M059J (cell line): ENCODE data around the gene PIK3C2B. TPM values are rescaled to one million over a fixed set of nuclear protein-coding genes. Genes with fewer than 3 reads are reported as not detected.
A peak's percentile ranks its signal among the peaks of the same experiment; 100 is the strongest.
"Not testable (repeated sequence)": the region's sequence is repeated elsewhere in the genome, so short reads cannot be mapped to it uniquely, and the experiment has no call there.

ENCODE experiments used
- DNase-seq: peaks from one replicate; pipeline ENCODE4 v3.0.0-alpha.2; 2012; ENCODE audit warnings: low read depth
- total RNA-seq: library from RNA; depleted of rRNA; stranded (reverse); fragments of >200 nt; shearing (Covaris generic); gene quantifications from 2 replicates; pipeline ENCODE4 v1.2.3, GENCODE V29; 2014; rRNA removed

The PIK3C2B gene
- 3.0 and 4.0 TPM in 2 replicates for total RNA-seq

- peak; percentile 85 for DNase-seq
These were observed at the start of gene PIK3C2B for GRCh38 chr1:204494281-204495077. TSS of gene PIK3C2B (minus strand) at chr1:204494805. CDS start at chr1:204469802, 25,003 bp downstream.

GRCh38 chr1:204544321-204544720, 49.7 kb upstream of the PIK3C2B start:
- peak; percentile 69 for DNase-seq

- DNase-seq: no peak
These were observed 47.0 kb upstream of the PIK3C2B start for GRCh38 chr1:204541626-204542025.

GRCh38 chr1:204532832-204533231, 38.2 kb upstream of the PIK3C2B start:
- no peak for DNase-seq

GRCh38 chr1:204530932-204531331, 36.3 kb upstream of the PIK3C2B start:
- no peak for DNase-seq

- DNase-seq: no peak
These were observed 34.8 kb upstream of the PIK3C2B start for GRCh38 chr1:204529371-204529895.

GRCh38 chr1:204528677-204529076, 34.1 kb upstream of the PIK3C2B start:
- no peak for DNase-seq

GRCh38 chr1:204528241-204528640, 33.6 kb upstream of the PIK3C2B start:
- DNase-seq: no peak

GRCh38 chr1:204524986-204525385, 30.4 kb upstream of the PIK3C2B start:
- no peak for DNase-seq

GRCh38 chr1:204523605-204524215, 29.1 kb upstream of the PIK3C2B start:
- peak; percentile 27 for DNase-seq

GRCh38 chr1:204521941-204522521, 27.4 kb upstream of the PIK3C2B start:
- not testable (repeated sequence) for DNase-seq

- peak; percentile 86 for DNase-seq
These were observed 26.5 kb upstream of the PIK3C2B start for GRCh38 chr1:204520834-204521709.

- DNase-seq: not testable (repeated sequence)
These were observed 22.8 kb upstream of the PIK3C2B start for GRCh38 chr1:204517382-204517781.

- DNase-seq: peak; percentile 97
These were observed 21.7 kb upstream of the PIK3C2B start, which contains the start of gene MDM4 for GRCh38 chr1:204516180-204516879. TSS of gene MDM4 (plus strand) at chr1:204516406. CDS start at chr1:204525519, 9,113 bp downstream.

GRCh38 chr1:204514828-204515227, 20.2 kb upstream of the PIK3C2B start:
- no peak for DNase-seq

- no peak for DNase-seq
These were observed 18.6 kb upstream of the PIK3C2B start for GRCh38 chr1:204513117-204513716.

GRCh38 chr1:204511366-204511765, 16.8 kb upstream of the PIK3C2B start:
- DNase-seq: no peak

- DNase-seq: no peak
These were observed 14.6 kb upstream of the PIK3C2B start for GRCh38 chr1:204509186-204509635.

- peak; percentile 75 for DNase-seq
These were observed 12.9 kb upstream of the PIK3C2B start for GRCh38 chr1:204507317-204508105.
